Measurements from ENCODE around the gene PRELP. TPM values are rescaled to one million over a fixed set of nuclear protein-coding genes. Genes with fewer than 3 reads are reported as not detected.

The PRELP gene
- total and polyA plus RNA-seq, 2 donors (not counting 3 experiments of a cell fraction or from before 2014, with no cell fraction given), result 0.01 TPM; not detected in 1

DNA sequence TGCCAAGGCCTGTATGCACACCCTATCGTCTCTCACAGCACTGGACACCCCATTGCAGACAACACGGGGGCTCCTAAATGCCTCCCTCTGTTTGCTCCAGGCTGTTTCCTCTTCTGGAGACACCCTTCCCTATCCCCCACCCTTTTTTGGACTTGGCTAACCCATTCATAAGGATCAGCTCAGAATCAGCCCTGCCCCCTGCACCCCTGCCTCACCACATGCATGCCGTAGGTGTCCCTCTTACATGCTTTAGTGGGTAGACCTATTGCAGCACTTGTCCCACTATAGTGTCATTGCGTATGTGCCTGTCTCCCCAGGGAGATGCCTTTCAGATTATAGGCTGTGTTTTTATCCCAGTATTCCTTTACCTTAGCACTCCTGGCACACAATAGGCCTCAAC lies 49.2 kb downstream of the PRELP start:
- Histone ChIP-seq H3K9me3 (replicated peaks; ENCODE audit: control insufficient read depth, insufficient read depth, low read length) (no peaks in the 10 kb centered on the region), H4K20me1 (replicated peaks; ENCODE audit: control insufficient read depth, extremely low read depth, insufficient read depth, low read length) (no peaks in the 10 kb centered on the region), H3K79me2 (ENCODE audit: control insufficient read depth, insufficient read depth, low read length) (no peaks in the 10 kb centered on the region), H3K4me1 (ENCODE audit: control insufficient read depth, extremely low read depth, insufficient read depth, low read length) (peaks cover 7% of the 10 kb centered on the region), H3K36me3 (ENCODE audit: control insufficient read depth in 2 of 2, extremely low read depth in 1 of 2, insufficient read depth in 2 of 2, low read length in 2 of 2) (no peaks in the 10 kb centered on the region), H3K9ac (replicated peaks; ENCODE audit: extremely low read depth, insufficient read depth, low read length) (no peak overlapping the region), H3K4me3 (replicated peaks in 1 of 3; ENCODE audit: insufficient read depth in 1 of 3, low read depth in 1 of 3, low read length in 3 of 3) (no peak overlapping the region), H3K27me3 (ENCODE audit: control insufficient read depth in 2 of 2, insufficient read depth in 2 of 2, low read length in 2 of 2) (no peaks in the 10 kb centered on the region), H3K27ac (ENCODE audit: insufficient read depth, low read depth, low read length) (no peak overlapping the region), H3K4me2 (ENCODE audit: insufficient read depth, low read length) (no peak overlapping the region), H2AFZ (ENCODE audit: low read depth, low read length) (no peak overlapping the region), H3K9me1 (replicated peaks; ENCODE audit: control insufficient read depth, extremely low read depth, insufficient read depth, low read length) (no peaks in the 10 kb centered on the region)
- ChIA-PET POLR2A (no interaction called here), CTCF (no interaction called here)
- DNase-seq (ENCODE audit: low read depth, low spot score) (no peak), FAIRE-seq (no peak)
- BruUV-seq (replicated peaks), result no TSS peak
- intact Hi-C loops (cut with micrococcal nuclease) (no loop called here), dilution Hi-C loops (cut with MboI; ENCODE audit: extremely low pct_ligation_motif_present, low sequenced_read_pairs) (no loop called here)
- TF ChIP-seq POLR2A (IDR thresholded peaks at IDR 0.05; ENCODE audit: low read depth, low read length) (no peak), EZH2 (IDR thresholded peaks at IDR 0.05; ENCODE audit: borderline replicate concordance, low read depth, low read length, severe bottlenecking) (no peak), POLR2AphosphoS5 (IDR thresholded peaks at IDR 0.05; ENCODE audit: insufficient read depth, low read depth, low read length) (no peak), FOS (IDR thresholded peaks at IDR 0.05; ENCODE audit: borderline replicate concordance, insufficient read depth, low read length) (no peak), GATA2 (IDR thresholded peaks at IDR 0.05; ENCODE audit: insufficient read depth, insufficient read length, low read depth, low read length) (no peak), JUN (IDR thresholded peaks at IDR 0.05; ENCODE audit: borderline replicate concordance, insufficient read depth, insufficient read length, low read depth) (no peak)
- TF ChIP-seq, protein P1, sequence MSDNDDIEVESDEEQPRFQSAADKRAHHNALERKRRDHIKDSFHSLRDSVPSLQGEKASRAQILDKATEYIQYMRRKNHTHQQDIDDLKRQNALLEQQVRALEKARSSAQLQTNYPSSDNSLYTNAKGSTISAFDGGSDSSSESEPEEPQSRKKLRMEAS (IDR thresholded peaks at IDR 0.05; ENCODE audit: insufficient read depth, insufficient read length), result no peak

DNA sequence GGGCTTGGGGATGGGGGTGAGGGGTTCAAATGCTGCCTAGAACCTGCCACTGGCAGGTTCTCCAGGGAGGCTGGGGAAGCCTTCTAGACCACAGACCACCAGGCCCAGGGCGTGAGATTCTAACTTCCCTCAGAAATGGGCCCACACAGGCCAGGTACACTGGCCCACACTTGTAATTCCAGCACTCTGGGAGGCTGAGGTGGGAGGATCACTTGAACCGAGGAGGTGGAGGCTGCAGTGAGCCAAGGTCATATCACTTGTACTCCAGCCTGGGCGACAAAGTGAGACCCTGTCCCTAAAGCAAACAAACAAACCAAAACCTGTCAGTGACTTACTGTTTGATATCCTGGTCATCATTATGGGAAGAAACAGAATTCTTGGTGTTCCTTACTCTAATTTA lies 50.1 kb downstream of the PRELP start:
- H3K9me1 ChIP-seq (replicated peaks; ENCODE audit: control insufficient read depth, extremely low read depth, insufficient read depth, low read length), result no peaks in the 10 kb centered on the region
- no peaks in the 10 kb centered on the region for H3K27me3 ChIP-seq (ENCODE audit: control insufficient read depth in 2 of 2, insufficient read depth in 2 of 2, low read length in 2 of 2)
- H3K36me3 ChIP-seq (ENCODE audit: control insufficient read depth in 2 of 2, extremely low read depth in 1 of 2, insufficient read depth in 2 of 2, low read length in 2 of 2), result no peaks in the 10 kb centered on the region
- no peaks in the 10 kb centered on the region for H3K79me2 ChIP-seq (ENCODE audit: control insufficient read depth, insufficient read depth, low read length)
- no peaks in the 10 kb centered on the region for H4K20me1 ChIP-seq (replicated peaks; ENCODE audit: control insufficient read depth, extremely low read depth, insufficient read depth, low read length)
- ChIA-PET CTCF (no interaction called here), POLR2A (no interaction called here)
- H3K27ac ChIP-seq (ENCODE audit: insufficient read depth, low read depth, low read length), result no peak overlapping the region
- no peak overlapping the region for H3K9ac ChIP-seq (replicated peaks; ENCODE audit: extremely low read depth, insufficient read depth, low read length)
- no TSS peak for BruUV-seq (replicated peaks)
- DNase-seq (ENCODE audit: low read depth, low spot score) (no peak), FAIRE-seq (no peak)
- no peaks in the 10 kb centered on the region for H3K9me3 ChIP-seq (replicated peaks; ENCODE audit: control insufficient read depth, insufficient read depth, low read length)
- TF ChIP-seq GATA2 (IDR thresholded peaks at IDR 0.05; ENCODE audit: insufficient read depth, insufficient read length, low read depth, low read length) (no peak), POLR2A (IDR thresholded peaks at IDR 0.05; ENCODE audit: low read depth, low read length) (no peak)
- TF ChIP-seq, protein P1 (IDR thresholded peaks at IDR 0.05; ENCODE audit: insufficient read depth, insufficient read length), result no peak
- no peak overlapping the region for H2AFZ ChIP-seq (ENCODE audit: low read depth, low read length)
- H3K4me3 ChIP-seq (replicated peaks in 1 of 3; ENCODE audit: insufficient read depth in 1 of 3, low read depth in 1 of 3, low read length in 3 of 3), result no peak overlapping the region
- peaks cover 1% of the 10 kb centered on the region for H3K4me1 ChIP-seq (ENCODE audit: control insufficient read depth, extremely low read depth, insufficient read depth, low read length)
- H3K4me2 ChIP-seq (ENCODE audit: insufficient read depth, low read length), result no peak overlapping the region
- dilution Hi-C loops (cut with MboI; ENCODE audit: extremely low pct_ligation_motif_present, low sequenced_read_pairs), result no loop called here
- intact Hi-C loops (cut with micrococcal nuclease), result no loop called here

All from endothelial cell of umbilical vein (primary cell).